ENCODE measurements around the gene CCDC13.

DNA sequence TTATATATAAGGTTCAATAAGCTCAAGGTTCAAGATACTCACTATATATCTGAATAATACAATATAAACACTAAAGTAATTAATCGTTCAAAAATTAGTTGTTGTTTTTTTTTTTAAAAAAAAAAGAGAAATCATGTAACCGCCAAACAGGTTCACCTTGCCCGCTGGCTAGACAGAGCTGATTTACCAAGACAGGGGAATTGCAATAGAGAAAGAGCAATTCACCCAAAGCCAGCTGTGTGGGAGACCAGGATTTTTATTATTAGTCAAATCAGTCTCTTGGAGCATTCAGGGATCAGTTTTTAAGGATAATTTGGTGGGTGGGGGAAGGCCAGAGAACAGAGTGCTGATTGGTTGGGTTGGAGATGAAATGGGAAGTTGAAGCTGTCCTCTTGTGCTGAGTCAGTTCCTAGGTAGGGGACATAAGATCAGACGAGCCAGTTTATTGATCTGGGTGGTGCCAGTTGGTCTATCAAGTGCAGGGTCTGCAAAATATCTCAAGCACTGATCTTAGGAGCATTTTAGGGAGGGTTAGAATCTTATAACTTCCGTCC is 23.4 kb upstream of the CCDC13 start:
- TF ChIP-seq CTCF (IDR thresholded peaks at IDR 0.05): no peak
- no peak for TF ChIP-seq POLR2A (IDR thresholded peaks at IDR 0.05)
